Activated CD4-positive, alpha-beta T cell treated with anti-CD3 and anti-CD28 coated beads for 1 hour (primary cell): ENCODE data around the gene ATOX1.
"Not testable (repeated sequence)": the region's sequence is repeated elsewhere in the genome, so short reads cannot be mapped to it uniquely, and the experiment has no call there.

Source experiments
- DNase-seq: peaks from one replicate; pipeline ENCODE4 v3.0.0-alpha.2; 2020

Gene ATOX1

DNA sequence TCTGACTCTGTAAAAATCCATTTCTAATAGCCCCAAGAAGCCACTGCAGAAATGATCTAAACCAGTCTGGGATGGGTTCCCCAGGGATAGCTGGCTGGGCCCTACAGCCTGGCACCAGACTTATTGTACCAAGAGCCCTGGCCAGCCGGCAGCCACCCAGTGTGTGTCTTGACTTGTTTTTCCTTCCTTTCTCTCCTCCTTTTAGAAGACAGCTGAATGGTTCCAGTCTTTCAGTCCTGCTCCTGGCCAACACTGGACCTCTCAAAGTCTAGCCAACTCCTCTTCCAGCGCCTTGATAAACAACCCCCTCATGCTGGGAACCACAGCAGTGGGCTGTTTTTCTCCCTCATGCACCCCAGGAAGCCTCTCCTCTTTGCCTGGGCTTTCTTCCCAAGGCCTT is 34.1 kb downstream of the ATOX1 start:
- no peak for DNase-seq

GRCh38 chr5:151722546-151722945 is 35.9 kb downstream of the ATOX1 start:
- no peak for DNase-seq

DNA sequence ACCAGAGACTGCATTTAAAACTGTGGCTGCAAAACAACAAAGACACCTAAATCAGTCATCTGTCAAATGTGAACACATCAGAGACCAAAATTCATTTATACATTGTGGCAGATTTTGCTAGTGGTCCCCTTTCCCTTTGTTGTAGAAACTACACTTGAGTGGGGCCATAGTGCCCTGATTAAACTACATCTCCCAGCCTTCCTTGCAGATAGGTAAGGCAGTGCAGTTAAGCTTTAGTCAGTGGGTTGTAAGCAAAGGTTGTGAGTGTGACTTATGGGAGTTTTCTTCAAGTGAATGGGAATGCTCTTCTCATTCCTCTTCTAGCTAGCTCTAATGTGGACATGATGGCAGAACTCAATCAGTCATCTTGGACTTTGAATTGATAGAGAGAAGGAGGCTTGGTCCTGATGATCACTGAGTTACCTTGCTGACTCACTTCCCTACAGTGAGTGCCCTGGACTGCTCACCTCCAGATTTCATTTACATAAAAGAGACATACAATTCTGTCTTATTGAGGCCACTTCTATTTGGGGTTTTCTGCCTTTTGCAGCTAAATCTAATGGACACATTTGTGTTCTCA is 36.5 kb downstream of the ATOX1 start:
- no peak for DNase-seq

- no peak for DNase-seq
Measured at GRCh38 chr5:151721087-151721646, 37.3 kb downstream of the ATOX1 start.

- no peak for DNase-seq
Measured at GRCh38 chr5:151720215-151720614, 38.2 kb downstream of the ATOX1 start.

GRCh38 chr5:151719228-151720000 is 39.0 kb downstream of the ATOX1 start:
- DNase-seq: no peak

DNA sequence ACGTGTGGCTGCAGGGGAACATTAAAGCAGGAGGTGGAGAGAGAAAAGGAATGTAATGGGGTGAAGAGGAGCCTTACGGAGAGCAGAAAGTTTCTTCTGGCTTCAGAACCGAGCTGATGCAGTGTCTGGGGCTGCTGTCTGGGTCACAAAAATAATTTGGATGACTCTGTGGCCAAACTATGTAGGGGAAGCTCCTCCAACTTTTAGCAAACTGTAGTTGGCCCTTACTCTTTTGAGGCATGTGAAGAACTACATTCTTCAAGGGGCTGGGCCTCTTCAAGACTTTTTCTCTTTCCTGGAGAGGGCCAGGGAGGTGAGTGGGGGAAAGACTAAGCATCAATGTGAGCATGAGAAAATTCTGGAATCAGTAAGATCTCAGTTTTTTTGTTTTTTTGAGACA is 39.8 kb downstream of the ATOX1 start:
- DNase-seq: no peak

- DNase-seq: no peak
Measured at GRCh38 chr5:151718153-151718552, 40.3 kb downstream of the ATOX1 start.

DNA sequence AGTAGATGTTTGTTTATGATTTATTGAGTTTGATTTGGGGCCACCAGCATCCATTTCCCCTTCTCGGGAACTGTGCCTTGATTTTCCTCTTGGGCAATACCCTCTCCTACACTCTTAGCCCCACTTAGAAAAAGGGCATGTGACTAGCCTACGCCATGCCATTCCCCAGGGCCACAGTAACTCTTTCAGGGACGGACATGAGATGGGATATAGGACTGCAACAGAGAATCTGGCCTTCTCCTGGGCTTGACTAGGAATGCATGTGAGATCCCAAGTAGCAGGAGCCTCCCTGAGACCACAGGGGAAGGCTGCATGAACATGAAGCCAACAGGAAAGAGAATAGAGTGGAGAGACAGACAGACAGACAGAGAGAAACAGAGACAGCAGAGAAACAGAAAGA is 41.0 kb downstream of the ATOX1 start:
- no peak for DNase-seq

DNA sequence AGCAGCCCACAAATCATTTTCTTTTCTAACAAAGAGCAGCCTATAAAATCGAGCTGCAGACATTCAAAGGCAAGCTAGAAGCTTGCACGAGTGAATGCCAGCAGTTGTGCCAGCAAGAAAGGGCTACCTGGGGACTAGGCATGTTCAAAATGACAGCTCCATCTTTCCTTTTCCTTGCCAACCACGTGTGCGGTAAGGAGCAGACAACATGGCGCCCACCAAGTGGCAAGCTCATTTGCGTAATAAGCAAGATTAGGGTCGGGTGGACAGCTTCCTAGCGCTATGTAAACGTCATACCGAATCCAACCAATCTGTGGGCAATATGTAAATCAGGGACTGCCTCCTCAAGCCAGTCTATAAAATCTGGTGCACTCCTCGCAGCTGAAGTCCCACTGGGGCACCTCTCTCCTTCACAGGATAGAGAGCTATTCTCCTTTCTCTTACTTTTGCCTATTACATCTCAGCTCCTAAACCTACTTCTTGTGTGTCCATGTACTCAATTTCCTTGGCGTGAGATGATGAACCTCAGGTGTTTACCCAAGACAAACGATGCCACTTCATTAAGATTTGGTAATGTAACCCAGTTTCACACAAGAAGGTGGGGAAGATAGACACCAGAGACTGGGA is 49.2 kb downstream of the ATOX1 start:
- no peak for DNase-seq

GRCh38 chr5:151708126-151708525 is 50.3 kb downstream of the ATOX1 start:
- DNase-seq: no peak

DNA sequence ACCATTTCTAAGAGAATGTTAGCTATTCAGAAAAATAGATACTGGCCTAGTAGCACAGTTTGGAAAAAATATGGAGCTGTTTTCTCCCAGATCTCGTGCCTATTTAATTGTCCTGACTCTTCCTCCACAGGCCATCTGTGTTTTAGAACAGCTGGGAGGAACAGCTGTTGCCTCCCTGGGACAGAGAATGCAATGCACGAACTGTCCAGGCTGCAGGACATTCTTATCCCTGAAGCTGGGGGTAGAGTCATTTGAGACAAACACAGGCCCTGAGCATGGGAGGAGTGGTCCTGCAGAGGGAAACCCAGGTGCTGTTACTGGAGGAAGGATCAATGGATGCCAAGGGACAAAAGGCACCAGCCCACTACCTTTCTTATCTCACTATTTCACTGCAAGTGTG is 50.9 kb downstream of the ATOX1 start:
- DNase-seq: no peak

GRCh38 chr5:151706906-151707305 is 51.5 kb downstream of the ATOX1 start:
- no peak for DNase-seq

DNA sequence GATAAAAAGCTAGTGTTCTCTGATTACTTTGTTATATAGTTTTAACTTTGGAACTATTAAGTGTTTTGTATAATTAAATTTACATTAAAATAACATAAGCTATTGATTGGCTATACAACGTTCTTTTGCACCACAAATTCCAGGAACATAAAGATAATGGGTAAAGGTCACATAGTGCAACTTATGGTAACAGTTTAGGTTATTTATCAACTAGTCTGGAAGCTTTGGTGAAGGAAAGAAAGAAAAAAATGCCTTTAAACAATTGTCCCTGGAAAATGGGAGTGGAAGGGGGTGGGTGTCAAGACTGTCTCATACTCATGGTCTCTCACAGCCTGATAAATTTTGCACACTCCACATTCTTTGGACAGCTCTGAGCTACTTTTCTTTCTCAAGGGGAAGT is 54.7 kb downstream of the ATOX1 start:
- no peak for DNase-seq

DNA sequence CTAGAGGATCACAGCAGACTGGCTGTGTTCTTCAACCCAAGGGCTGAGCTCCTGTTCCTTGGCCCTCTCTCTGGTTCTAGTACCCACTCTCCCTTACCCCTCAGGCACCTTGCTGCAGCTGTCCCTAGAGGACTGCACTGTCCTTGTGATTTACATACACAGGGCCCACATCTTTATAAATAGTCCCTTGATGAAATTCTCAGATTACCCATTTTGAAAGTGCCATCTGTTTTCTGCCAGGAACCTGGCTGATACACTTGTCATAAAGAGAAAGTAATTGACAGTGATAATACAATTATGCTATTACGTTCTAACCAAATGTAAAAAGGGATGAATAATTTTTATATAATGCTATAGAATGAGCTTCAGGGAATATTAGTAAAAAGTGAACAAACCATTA is 55.2 kb downstream of the ATOX1 start:
- DNase-seq: no peak

DNA sequence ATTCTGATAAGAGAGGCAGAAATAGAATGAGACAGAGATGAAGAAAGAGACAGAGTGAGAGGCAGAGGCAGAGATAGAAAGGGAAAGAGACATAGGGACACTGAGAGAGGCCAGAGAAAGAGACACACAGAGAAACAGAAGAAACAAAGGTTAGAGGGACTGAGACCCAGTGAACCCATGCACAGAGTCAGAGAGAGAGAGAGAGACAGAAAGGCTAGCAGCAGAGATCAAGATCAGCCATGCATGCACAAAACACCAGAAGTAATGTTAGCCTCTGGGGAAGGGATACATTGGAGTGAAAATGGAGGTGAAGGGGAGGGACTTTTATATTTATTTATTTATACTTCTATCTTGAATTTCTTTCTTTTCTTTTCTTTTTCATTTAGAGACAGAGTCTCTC is 57.6 kb downstream of the ATOX1 start:
- DNase-seq: no peak

DNA sequence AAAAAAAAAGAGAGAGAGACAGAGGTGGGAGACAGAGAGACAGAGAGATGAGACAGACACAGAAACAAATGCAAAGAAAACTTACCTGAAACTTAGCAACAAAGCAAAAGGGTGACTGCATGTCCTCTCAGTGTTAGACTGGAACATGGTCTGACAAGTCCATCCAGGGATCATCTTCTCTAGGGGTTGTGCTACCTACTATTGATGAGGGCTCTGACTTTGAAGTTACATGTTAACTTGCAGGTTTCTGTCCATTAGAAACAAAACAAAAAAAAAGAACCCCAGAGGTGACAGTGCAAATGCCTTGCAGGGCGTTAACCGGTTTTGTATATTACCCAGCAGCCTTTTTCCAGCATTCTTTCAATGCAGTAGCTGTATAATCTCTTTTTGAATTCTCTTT is 58.1 kb downstream of the ATOX1 start:
- no peak for DNase-seq

DNA sequence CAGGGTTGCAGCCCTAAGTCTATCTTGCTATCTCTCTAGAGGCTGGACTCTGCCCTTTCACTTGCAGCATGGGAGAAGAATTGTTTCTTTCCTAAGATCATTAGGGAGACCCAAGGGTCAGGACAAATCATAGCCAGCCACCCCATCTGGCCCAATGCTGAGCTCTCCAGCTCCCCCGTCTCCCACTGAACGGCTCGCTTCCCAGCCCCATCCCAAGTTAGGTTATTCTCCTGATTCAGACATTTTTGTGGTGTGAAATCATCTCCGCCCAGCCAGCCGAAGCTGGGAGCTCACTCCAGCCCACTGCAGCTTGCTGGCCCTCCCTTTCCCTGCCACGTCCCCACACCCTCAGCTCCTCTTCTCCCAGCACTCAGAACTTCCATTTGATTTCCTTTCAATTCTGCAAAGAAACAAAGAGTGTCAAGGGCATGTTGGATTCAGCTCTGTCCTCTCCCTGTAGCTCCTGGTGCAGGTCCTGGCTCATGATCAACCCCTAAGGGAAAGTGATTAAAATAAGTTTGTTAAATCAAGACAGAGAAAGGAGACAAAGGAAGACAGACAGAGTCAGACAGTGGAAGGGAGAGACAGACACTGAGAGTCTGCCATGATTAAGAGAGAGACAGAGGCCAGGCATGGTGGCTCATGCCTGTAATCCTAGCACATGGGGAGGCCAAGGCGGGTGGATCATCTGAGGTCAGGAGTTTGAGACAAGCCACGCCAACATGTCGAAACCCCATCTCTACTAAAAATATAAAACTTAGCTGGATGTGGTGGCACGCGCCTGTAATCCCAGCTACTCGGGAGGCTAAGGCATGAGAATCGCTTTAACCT is 59.1 kb downstream of the ATOX1 start:
- no peak for DNase-seq

- DNase-seq: not testable (repeated sequence)
Measured at GRCh38 chr5:151698081-151698480, 60.4 kb downstream of the ATOX1 start.

DNA sequence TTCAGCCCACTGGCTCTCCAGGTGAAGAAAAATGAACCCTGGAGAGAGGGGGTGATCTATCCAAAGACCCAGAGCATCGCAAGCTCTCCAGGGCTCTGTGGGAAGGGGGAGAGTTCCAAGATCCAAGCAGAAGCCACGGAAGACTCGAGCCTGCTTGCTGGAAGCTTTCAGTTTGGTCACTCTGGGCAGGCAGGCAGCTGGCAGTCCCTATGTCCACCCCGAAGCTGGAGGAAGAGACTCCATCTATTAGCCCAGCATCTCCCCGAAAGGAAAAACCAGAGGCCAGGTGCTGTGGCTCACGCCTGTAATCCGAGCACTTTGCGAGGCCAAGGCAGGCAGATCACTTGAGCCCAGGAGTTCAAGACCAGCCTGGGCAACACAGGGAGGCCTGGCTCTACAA is 61.0 kb downstream of the ATOX1 start:
- DNase-seq: no peak

DNA sequence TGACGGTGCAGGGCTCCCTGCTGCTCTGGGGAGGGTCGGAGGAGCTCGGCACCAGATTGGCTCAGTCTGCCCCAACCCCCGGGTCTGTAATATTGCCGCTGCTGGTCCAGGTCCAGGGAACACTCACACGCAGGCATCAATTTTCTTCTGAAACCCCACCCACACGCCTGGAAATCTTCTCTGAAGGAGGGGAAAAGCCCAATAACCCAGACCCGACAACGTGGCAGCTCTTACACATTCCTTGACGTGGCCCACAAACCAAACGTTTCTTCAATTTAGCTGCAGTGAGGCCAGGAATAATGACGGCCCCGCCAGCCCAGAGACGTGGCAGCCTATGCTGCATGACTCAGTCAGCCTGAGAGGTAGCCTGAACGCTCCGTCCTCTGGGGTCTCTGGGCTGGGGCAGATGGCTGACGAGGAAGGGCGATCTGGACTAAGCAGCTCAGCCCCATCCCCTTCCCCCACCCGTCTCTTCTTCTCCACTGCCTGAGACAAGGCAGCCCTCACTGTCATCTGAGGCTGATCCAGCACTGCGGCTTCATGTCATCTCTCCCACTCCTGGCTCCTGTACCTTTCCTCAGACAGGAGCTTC is 61.9 kb downstream of the ATOX1 start:
- no peak for DNase-seq

GRCh38 chr5:151695464-151695863 is 63.0 kb downstream of the ATOX1 start:
- DNase-seq: no peak

DNA sequence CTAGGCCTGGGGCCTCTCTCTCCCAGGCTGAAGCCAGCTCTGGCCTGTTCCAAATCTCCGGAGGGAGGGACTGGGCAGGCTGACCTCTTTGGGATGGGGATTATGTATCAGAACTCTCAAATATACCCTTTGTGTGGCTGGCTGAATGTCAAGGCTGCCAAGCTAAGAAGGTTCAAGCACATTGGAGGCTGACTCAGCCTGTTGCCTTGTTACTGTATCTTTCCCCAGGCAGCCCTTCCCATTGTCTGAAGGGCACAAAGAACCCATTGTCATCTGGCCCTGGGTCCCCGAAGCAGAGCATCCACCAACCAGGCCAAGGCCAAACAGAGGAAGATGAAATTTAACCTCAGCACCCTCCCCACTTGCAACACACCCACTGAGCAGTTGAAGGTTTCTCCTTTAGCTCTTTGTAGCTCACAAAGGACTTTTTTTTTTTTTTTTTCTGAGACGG is 64.4 kb downstream of the ATOX1 start:
- DNase-seq: no peak
